ENCODE results near the gene MUC21.

MUC21 gene

DNA sequence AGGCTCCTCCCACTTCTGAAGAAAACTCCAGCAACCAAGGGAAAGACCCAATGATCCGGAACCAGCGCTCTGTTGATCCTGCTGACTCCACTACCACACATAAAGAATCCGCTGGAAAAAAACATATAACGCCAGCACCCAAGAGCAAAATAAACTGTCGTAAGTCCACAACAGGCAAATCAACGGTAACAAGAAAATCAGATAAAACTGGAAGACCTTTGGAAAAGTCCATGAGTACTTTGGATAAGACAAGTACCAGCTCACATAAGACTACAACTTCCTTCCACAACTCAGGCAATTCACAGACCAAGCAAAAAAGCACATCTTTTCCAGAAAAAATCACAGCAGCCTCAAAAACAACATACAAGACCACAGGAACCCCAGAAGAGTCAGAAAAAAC lies 34.7 kb upstream of the MUC21 start:
- 98% methylated on average over 6 of the region's 6 CpGs for WGBS, 2 experiments
- Histone ChIP-seq H3K4me1 (ENCODE audit: control insufficient read depth, insufficient read depth, low read length) (no peaks in the 10 kb centered on the region), H3K9me3 (ENCODE audit: control insufficient read depth, low read length) (no peaks in the 10 kb centered on the region), H3K27me3 (ENCODE audit: control insufficient read depth, insufficient read depth, low read length, poor library complexity, severe bottlenecking) (peaks cover 2% of the 10 kb centered on the region), H3K27ac (ENCODE audit: insufficient read depth, low read depth, low read length, poor library complexity, severe bottlenecking) (no peak overlapping the region), H3K4me3 (ENCODE audit: insufficient read depth, low read depth, low read length) (no peak overlapping the region), H3K36me3 (ENCODE audit: control insufficient read depth, insufficient read depth, low read length) (no peaks in the 10 kb centered on the region)

DNA sequence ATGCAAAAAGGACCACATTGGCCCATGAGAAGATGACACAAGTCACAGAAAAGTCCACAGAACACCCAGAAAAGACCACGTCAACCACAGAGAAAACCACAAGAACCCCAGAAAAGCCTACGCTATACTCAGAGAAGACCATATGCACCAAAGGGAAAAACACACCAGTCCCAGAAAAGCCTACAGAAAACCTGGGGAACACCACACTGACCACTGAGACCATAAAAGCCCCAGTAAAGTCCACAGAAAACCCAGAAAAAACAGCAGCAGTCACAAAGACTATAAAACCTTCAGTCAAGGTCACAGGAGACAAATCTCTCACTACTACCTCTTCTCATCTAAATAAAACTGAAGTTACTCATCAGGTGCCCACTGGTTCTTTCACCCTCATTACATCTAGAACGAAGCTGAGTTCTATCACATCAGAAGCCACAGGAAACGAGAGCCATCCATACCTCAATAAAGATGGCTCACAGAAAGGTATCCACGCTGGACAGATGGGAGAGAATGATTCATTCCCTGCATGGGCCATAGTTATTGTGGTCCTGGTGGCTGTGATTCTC lies 31.5 kb upstream of the MUC21 start:
- Histone ChIP-seq H3K4me1 (ENCODE audit: control insufficient read depth, insufficient read depth, low read length) (peaks cover 7% of the 10 kb centered on the region), H3K27me3 (ENCODE audit: control insufficient read depth, insufficient read depth, low read length, poor library complexity, severe bottlenecking) (peaks cover 30% of the 10 kb centered on the region), H3K36me3 (ENCODE audit: control insufficient read depth, insufficient read depth, low read length) (no peaks in the 10 kb centered on the region), H3K27ac (ENCODE audit: insufficient read depth, low read depth, low read length, poor library complexity, severe bottlenecking) (no peak overlapping the region), H3K9me3 (ENCODE audit: control insufficient read depth, low read length) (no peaks in the 10 kb centered on the region), H3K4me3 (ENCODE audit: insufficient read depth, low read depth, low read length) (no peak overlapping the region)
- WGBS, 2 experiments: 89 to 92% methylated on average over 5 of the region's 5 CpGs

DNA sequence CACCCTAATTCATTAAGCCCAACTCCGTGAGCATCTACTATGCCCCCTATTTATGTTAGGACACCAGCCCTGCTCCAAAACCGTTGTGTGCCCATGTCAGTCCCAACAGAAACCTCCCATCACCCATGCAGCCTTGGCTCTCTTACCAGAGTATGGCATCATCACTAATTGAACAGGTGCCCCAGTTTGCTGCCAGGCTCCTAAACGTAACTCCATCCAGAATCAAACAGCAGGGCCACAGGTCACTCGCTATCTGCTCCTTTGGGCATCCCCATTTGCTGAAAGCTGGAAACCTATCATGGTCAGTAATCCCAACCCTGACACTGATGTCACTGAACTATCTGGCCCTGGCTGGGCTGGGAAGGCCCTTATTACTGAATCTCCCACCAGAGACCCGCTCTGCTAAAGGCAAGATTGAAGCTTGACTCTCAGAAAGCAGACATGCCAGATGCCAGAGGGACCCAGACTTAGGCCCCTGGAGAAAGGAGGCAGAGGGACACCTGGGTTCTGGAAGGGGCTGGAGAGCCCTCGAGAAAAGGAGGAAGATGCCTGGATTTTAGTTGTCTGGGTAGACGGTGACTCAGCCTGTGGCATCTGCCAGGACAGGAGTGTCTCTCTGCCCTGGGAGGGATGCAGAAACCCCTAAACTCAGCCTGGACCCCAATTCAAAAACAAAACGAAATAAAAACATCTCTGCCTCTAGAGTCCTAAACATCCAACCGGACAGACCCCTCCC lies 28.7 kb upstream of the MUC21 start:
- Histone ChIP-seq H3K9me3 (ENCODE audit: control insufficient read depth, low read length) (no peaks in the 10 kb centered on the region), H3K36me3 (ENCODE audit: control insufficient read depth, insufficient read depth, low read length) (no peaks in the 10 kb centered on the region), H3K27me3 (ENCODE audit: control insufficient read depth, insufficient read depth, low read length, poor library complexity, severe bottlenecking) (peaks cover 38% of the 10 kb centered on the region), H3K4me3 (ENCODE audit: insufficient read depth, low read depth, low read length) (peak overlapping the region; percentile 35), H3K27ac (ENCODE audit: insufficient read depth, low read depth, low read length, poor library complexity, severe bottlenecking) (no peak overlapping the region), H3K4me1 (ENCODE audit: control insufficient read depth, insufficient read depth, low read length) (peaks cover 7% of the 10 kb centered on the region)
- 79 to 80% methylated on average over 8 to 9 of the region's 9 CpGs for WGBS, 2 experiments

DNA sequence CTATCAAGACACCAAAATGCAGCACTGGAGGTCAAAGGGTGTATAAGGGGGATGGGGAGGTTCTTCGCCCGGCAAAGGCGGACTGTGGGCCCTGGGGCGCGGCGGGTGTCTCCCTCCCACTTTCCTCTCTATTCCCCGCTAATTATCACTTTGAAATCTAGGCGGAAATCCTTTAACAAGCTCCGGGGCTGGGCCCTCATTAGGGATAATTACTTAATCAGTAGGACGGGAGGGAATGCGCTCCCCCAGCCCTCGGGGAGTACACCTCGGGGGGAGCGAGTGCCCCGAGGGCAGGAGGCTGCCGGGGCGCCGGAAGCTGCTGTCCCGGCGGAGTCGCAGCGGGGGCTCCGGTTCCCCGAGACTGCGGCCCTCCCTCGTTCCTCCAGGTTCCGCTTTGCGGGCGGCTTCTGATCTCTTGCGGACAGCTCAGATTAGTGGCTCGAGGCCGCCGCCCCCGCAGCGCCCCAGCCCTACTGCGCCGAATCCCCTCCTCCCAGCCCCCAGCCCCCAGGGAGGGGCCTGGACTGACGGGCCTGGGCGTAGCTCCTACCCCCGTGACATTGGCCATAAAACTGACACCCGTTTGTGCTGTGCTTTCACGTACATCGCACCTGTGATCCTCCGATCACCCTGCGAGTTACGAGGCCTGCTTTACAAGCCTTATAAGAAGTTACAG lies 28.0 kb upstream of the MUC21 start:
- Histone ChIP-seq H3K27me3 (ENCODE audit: control insufficient read depth, insufficient read depth, low read length, poor library complexity, severe bottlenecking) (peaks cover 38% of the 10 kb centered on the region), H3K9me3 (ENCODE audit: control insufficient read depth, low read length) (no peaks in the 10 kb centered on the region), H3K27ac (ENCODE audit: insufficient read depth, low read depth, low read length, poor library complexity, severe bottlenecking) (no peak overlapping the region), H3K4me3 (ENCODE audit: insufficient read depth, low read depth, low read length) (peak overlapping the region; percentile 35), H3K4me1 (ENCODE audit: control insufficient read depth, insufficient read depth, low read length) (peaks cover 7% of the 10 kb centered on the region), H3K36me3 (ENCODE audit: control insufficient read depth, insufficient read depth, low read length) (no peaks in the 10 kb centered on the region)
- WGBS, 2 experiments: 5% methylated on average over 44 to 46 of the region's 46 CpGs

DNA sequence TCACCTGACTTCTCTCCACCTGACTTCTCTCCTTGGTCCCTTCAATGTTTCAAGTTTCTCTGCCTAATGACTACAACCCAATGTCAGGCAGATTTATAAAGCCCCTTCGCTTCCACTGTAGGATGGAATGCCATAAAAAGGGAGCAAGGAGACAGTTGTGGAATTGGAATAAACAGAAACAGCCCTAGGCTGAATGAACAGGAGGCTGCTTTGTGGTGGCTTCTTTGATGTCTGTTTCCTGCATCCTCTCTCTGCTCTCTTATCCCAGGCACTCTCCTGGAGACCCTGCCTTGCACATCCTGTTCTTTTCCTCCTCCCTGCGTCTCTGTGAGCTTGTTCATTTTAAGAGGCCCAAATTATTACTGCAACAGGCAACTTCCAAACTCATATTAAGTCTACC lies 25.8 kb upstream of the MUC21 start:
- Histone ChIP-seq H3K4me1 (ENCODE audit: control insufficient read depth, insufficient read depth, low read length) (peaks cover 7% of the 10 kb centered on the region), H3K27ac (ENCODE audit: insufficient read depth, low read depth, low read length, poor library complexity, severe bottlenecking) (no peak overlapping the region), H3K4me3 (ENCODE audit: insufficient read depth, low read depth, low read length) (no peak overlapping the region), H3K36me3 (ENCODE audit: control insufficient read depth, insufficient read depth, low read length) (no peaks in the 10 kb centered on the region), H3K9me3 (ENCODE audit: control insufficient read depth, low read length) (no peaks in the 10 kb centered on the region), H3K27me3 (ENCODE audit: control insufficient read depth, insufficient read depth, low read length, poor library complexity, severe bottlenecking) (peaks cover 38% of the 10 kb centered on the region)
- 83 to 89% methylated on average over 2 of the region's 2 CpGs for WGBS, 2 experiments

DNA sequence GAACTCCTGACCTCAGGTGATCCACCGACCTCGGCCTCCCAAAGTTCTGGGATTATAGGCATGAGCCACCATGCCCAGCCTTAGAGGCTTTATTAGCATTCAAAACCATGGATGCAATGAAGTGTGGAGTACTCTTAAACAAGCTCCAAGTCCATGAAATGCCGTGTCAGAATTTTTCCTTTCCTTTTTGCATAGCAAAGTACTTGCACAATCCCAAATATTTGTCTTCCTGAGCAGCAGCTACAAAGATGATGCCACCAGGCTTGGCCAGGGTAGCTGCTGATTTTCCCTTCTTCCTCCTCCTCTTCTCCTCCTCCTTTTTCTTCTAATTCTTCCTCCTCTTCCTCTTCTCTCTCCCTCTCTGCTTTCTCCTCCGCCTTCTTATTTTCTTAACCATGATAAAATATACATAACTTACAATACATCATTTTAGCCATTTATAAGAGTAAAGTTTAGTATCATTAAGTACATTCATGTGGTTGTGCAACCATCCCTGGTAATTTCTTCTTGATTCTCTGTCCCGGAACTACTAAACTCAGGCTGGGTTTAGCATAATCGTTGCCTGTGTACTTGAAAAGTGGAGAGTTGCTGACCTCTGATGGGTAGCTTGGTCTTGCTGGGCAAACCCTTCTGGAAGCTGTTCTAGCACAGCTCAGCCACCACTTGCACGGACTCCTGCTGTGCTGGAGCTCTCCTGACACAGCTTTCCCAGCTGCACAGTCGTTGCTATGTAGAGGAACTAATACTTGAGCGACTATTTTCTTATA lies 22.4 kb upstream of the MUC21 start:
- 95 to 98% methylated on average over 7 to 9 of the region's 9 CpGs for WGBS, 2 experiments
- Histone ChIP-seq H3K9me3 (ENCODE audit: control insufficient read depth, low read length) (no peaks in the 10 kb centered on the region), H3K27ac (ENCODE audit: insufficient read depth, low read depth, low read length, poor library complexity, severe bottlenecking) (no peak overlapping the region)

DNA sequence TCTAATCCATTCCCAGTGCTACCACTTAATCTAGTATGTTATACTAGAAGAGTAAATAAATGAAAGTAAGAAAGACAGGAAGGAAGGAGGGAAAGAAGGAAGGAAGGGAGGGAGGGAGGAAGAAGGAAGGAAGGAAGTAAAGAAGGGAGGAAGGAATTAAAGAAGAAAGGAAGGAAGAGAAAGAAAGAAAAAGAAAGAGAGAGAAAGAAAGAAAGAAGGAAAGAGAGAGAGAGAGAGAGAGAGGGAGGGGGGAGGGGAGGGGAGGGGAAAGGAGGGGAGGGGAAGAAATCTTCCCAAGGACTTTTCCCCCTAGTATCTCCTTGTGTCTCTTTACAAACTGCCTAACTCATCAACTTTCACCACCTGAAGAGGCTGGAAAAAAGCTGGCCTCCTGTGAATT lies 20.8 kb upstream of the MUC21 start:
- Histone ChIP-seq H3K4me3 (ENCODE audit: insufficient read depth, low read depth, low read length) (no peak overlapping the region), H3K27me3 (ENCODE audit: control insufficient read depth, insufficient read depth, low read length, poor library complexity, severe bottlenecking) (peaks cover under 1% of the 10 kb centered on the region), H3K36me3 (ENCODE audit: control insufficient read depth, insufficient read depth, low read length) (no peaks in the 10 kb centered on the region), H3K9me3 (ENCODE audit: control insufficient read depth, low read length) (no peaks in the 10 kb centered on the region), H3K27ac (ENCODE audit: insufficient read depth, low read depth, low read length, poor library complexity, severe bottlenecking) (no peak overlapping the region), H3K4me1 (ENCODE audit: control insufficient read depth, insufficient read depth, low read length) (no peaks in the 10 kb centered on the region)

More for the DNA sequence above, 22.4 kb upstream of the MUC21 start:
- Histone ChIP-seq H3K36me3 (ENCODE audit: control insufficient read depth, insufficient read depth, low read length) (no peaks in the 10 kb centered on the region), H3K4me3 (ENCODE audit: insufficient read depth, low read depth, low read length) (no peak overlapping the region), H3K4me1 (ENCODE audit: control insufficient read depth, insufficient read depth, low read length) (no peaks in the 10 kb centered on the region), H3K27me3 (ENCODE audit: control insufficient read depth, insufficient read depth, low read length, poor library complexity, severe bottlenecking) (peaks cover 16% of the 10 kb centered on the region)

DNA sequence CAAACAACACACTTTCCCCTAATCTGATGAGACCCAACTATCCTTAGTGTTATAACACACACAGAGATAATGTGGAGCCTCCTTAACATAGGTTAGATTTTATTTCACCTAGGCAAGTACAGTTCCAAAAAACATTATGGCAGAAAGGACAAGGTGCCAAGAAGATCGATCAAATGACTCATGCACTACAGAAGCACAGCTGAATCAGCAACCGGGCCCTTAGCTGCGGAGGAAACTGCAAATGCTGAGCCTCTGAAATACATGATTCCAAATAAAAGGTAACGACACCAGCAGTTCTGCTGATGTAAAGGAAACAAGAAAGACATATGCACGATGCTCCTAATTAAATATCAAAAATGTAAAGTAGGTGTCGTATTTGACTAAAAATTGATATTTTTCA lies 19.9 kb upstream of the MUC21 start:
- Histone ChIP-seq H3K9me3 (ENCODE audit: control insufficient read depth, low read length) (no peaks in the 10 kb centered on the region), H3K27me3 (ENCODE audit: control insufficient read depth, insufficient read depth, low read length, poor library complexity, severe bottlenecking) (no peaks in the 10 kb centered on the region), H3K27ac (ENCODE audit: insufficient read depth, low read depth, low read length, poor library complexity, severe bottlenecking) (no peak overlapping the region), H3K36me3 (ENCODE audit: control insufficient read depth, insufficient read depth, low read length) (no peaks in the 10 kb centered on the region), H3K4me1 (ENCODE audit: control insufficient read depth, insufficient read depth, low read length) (no peaks in the 10 kb centered on the region), H3K4me3 (ENCODE audit: insufficient read depth, low read depth, low read length) (no peak overlapping the region)
- WGBS, 2 experiments: 94 to 95% methylated on average over 6 of the region's 6 CpGs

DNA sequence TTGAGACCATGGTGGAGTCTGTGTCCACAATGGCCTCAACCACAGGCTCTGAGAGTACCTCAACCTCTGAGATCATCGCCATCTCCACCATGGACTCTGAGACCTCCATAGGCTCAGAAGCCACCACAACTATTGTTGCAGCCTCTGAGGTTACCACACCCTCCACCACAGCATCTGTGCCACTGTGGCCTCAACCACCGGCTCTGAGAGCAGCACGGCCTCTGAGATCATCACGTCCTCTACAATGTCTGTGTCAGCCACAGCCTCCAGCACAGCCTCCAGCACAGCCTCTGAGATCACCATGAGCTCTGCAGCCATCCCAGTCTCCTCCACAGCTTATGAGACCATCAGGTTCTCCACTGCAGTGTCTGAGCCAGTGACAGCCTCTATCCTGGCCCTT lies 19.4 kb upstream of the MUC21 start:
- Histone ChIP-seq H3K4me1 (ENCODE audit: control insufficient read depth, insufficient read depth, low read length) (no peaks in the 10 kb centered on the region), H3K27me3 (ENCODE audit: control insufficient read depth, insufficient read depth, low read length, poor library complexity, severe bottlenecking) (no peaks in the 10 kb centered on the region), H3K4me3 (ENCODE audit: insufficient read depth, low read depth, low read length) (no peak overlapping the region), H3K27ac (ENCODE audit: insufficient read depth, low read depth, low read length, poor library complexity, severe bottlenecking) (no peak overlapping the region), H3K9me3 (ENCODE audit: control insufficient read depth, low read length) (no peaks in the 10 kb centered on the region), H3K36me3 (ENCODE audit: control insufficient read depth, insufficient read depth, low read length) (no peaks in the 10 kb centered on the region)
- 92 to 96% methylated on average over 4 of the region's 4 CpGs for WGBS, 2 experiments

DNA sequence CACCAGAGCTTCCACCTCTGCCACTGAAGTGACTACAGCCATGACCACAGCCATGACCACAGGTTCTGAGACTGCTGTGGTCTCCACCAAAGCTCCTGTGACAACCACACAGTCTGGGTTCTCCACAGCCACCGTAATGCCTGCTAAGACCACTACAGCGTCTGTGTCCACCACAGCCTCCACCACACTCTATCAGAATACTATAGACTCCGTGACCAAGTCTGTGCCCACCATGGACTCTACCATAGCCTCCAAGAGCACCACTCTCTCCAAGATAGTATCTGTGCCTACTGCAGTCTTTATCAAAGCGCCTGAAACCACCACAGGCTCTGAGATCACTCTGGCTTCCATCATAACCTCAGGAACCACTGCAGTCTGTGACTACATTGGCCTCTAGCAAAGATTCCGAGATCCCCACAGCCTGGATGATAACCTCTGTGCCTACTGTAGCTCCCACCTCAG lies 18.3 kb upstream of the MUC21 start:
- no peaks in the 10 kb centered on the region for H3K27me3 ChIP-seq (ENCODE audit: control insufficient read depth, insufficient read depth, low read length, poor library complexity, severe bottlenecking)
- H3K4me1 ChIP-seq (ENCODE audit: control insufficient read depth, insufficient read depth, low read length): no peaks in the 10 kb centered on the region
- WGBS, 2 experiments: 92 to 95% methylated on average over 5 of the region's 5 CpGs
- no peaks in the 10 kb centered on the region for H3K36me3 ChIP-seq (ENCODE audit: control insufficient read depth, insufficient read depth, low read length)
- H3K27ac ChIP-seq (ENCODE audit: insufficient read depth, low read depth, low read length, poor library complexity, severe bottlenecking): no peak overlapping the region
- no peaks in the 10 kb centered on the region for H3K9me3 ChIP-seq (ENCODE audit: control insufficient read depth, low read length)
- no peak overlapping the region for H3K4me3 ChIP-seq (ENCODE audit: insufficient read depth, low read depth, low read length)
